ENCODE measurements around the gene ZNF518B.

Gene ZNF518B

GRCh38 chr4:10456260-10456594 is 999 bp downstream of the ZNF518B start:
- no peak for TF ChIP-seq CTCF (IDR thresholded peaks at IDR 0.05; ENCODE audit: low read depth, low read length, missing control alignments)
- no peak for DNase-seq
- H3K4me3 ChIP-seq (ENCODE audit: low read depth, low read length) = peak overlapping the region; percentile 68
- H3K27me3 ChIP-seq (replicated peaks) = no peaks in the 10 kb centered on the region
- H3K27ac ChIP-seq = peak overlapping the region; percentile 59
- H3K36me3 ChIP-seq (replicated peaks) = peaks cover 20% of the 10 kb centered on the region
- in situ Hi-C loops (cut with HindIII; ENCODE audit: low pct_ligation_motif_present, low sequenced_read_pairs) = no loop called here

- TF ChIP-seq CTCF (IDR thresholded peaks at IDR 0.05; ENCODE audit: low read depth, low read length, missing control alignments) = no peak
- Histone ChIP-seq H3K27ac (no peak overlapping the region), H3K4me3 (ENCODE audit: low read depth, low read length) (no peak overlapping the region), H3K27me3 (replicated peaks) (no peaks in the 10 kb centered on the region), H3K36me3 (replicated peaks) (peaks cover 25% of the 10 kb centered on the region)
- in situ Hi-C loops (cut with HindIII; ENCODE audit: low pct_ligation_motif_present, low sequenced_read_pairs) = no loop called here
- DNase-seq = no peak
Measured at GRCh38 chr4:10455133-10455532, 2.1 kb downstream of the ZNF518B start.

GRCh38 chr4:10454726-10455125 is 2.5 kb downstream of the ZNF518B start:
- DNase-seq = no peak
- Histone ChIP-seq H3K36me3 (replicated peaks) (peaks cover 29% of the 10 kb centered on the region), H3K27me3 (replicated peaks) (no peaks in the 10 kb centered on the region), H3K27ac (no peak overlapping the region), H3K4me3 (ENCODE audit: low read depth, low read length) (no peak overlapping the region)
- TF ChIP-seq CTCF (IDR thresholded peaks at IDR 0.05; ENCODE audit: low read depth, low read length, missing control alignments) = no peak
- in situ Hi-C loops (cut with HindIII; ENCODE audit: low pct_ligation_motif_present, low sequenced_read_pairs) = no loop called here

GRCh38 chr4:10454121-10454520 is 3.1 kb downstream of the ZNF518B start:
- TF ChIP-seq CTCF (IDR thresholded peaks at IDR 0.05; ENCODE audit: low read depth, low read length, missing control alignments) = no peak
- H3K27me3 ChIP-seq (replicated peaks) = no peaks in the 10 kb centered on the region
- no peak overlapping the region for H3K4me3 ChIP-seq (ENCODE audit: low read depth, low read length)
- H3K36me3 ChIP-seq (replicated peaks) = peaks cover 29% of the 10 kb centered on the region
- DNase-seq = no peak
- in situ Hi-C loops (cut with HindIII; ENCODE audit: low pct_ligation_motif_present, low sequenced_read_pairs) = no loop called here
- H3K27ac ChIP-seq = no peak overlapping the region

- in situ Hi-C loops (cut with HindIII; ENCODE audit: low pct_ligation_motif_present, low sequenced_read_pairs) = no loop called here
- H3K36me3 ChIP-seq (replicated peaks) = peaks cover 46% of the 10 kb centered on the region
- no peak overlapping the region for H3K4me3 ChIP-seq (ENCODE audit: low read depth, low read length)
- DNase-seq = no peak
- no peak for TF ChIP-seq CTCF (IDR thresholded peaks at IDR 0.05; ENCODE audit: low read depth, low read length, missing control alignments)
- no peaks in the 10 kb centered on the region for H3K27me3 ChIP-seq (replicated peaks)
- H3K27ac ChIP-seq = no peak overlapping the region
Measured at GRCh38 chr4:10448991-10449390, 8.2 kb downstream of the ZNF518B start.

- H3K27ac ChIP-seq = no peak overlapping the region
- peak; percentile 51 for DNase-seq
- H3K27me3 ChIP-seq (replicated peaks) = no peaks in the 10 kb centered on the region
- TF ChIP-seq CTCF (IDR thresholded peaks at IDR 0.05; ENCODE audit: low read depth, low read length, missing control alignments) = no peak
- in situ Hi-C loops (cut with HindIII; ENCODE audit: low pct_ligation_motif_present, low sequenced_read_pairs) = no loop called here
- no peak overlapping the region for H3K4me3 ChIP-seq (ENCODE audit: low read depth, low read length)
- peaks cover 22% of the 10 kb centered on the region for H3K36me3 ChIP-seq (replicated peaks)
Measured at GRCh38 chr4:10442976-10443375, 14.2 kb downstream of the ZNF518B start.

Data from brain microvascular endothelial cell (primary cell).